Body of pancreas (tissue), 4 donors: ENCODE measurements around the gene SCPEP1. TPM values are rescaled to one million over a fixed set of nuclear protein-coding genes. Genes with fewer than 3 reads are reported as not detected.

Source experiments
- ATAC-seq: fragments of 150-250 bp; one replicate; pipeline ENCODE4 v1.9.1; 2016
- DNase-seq, 4 donors: peaks; one replicate each; pipeline ENCODE4 v3.0.0-alpha.2; 2019
- H3K27ac ChIP-seq, 4 donors: fragments of 200-600 bp; sonication (generic); 1 replicate in 3 of 4; 2 replicates in 1 of 4; pipeline versions ENCODE4 v1.5.1 to v1.6.1; 2016 to 2019; ENCODE audit warnings: mild to moderate bottlenecking in 1 of 4, mixed read lengths in 1 of 4, moderate library complexity in 1 of 4
- H3K27me3 ChIP-seq, 2 donors: fragments of 200-600 bp; sonication (generic); one replicate each; pipeline ENCODE4 v1.6.0; 2016; ENCODE audit warnings: mild to moderate bottlenecking in 1 of 2
- H3K36me3 ChIP-seq, 2 donors: fragments of 200-600 bp; sonication (generic); replicated peaks in 1 of 2; 2 replicates each; pipeline ENCODE4 v1.5.1; 2016; ENCODE audit warnings: low read depth in 2 of 2; ENCODE audit not compliant: insufficient read depth in 1 of 2
- H3K4me1 ChIP-seq: fragments of 200-600 bp; sonication (generic); one replicate; pipeline ENCODE4 v1.6.0; 2016
- H3K4me3 ChIP-seq, 2 donors: fragments of 200-600 bp; sonication (generic); 1 replicate in 1 of 2; 2 replicates in 1 of 2; pipeline ENCODE4 v1.5.1; 2016 to 2019
- H3K9me3 ChIP-seq, 3 donors: fragments of 200-600 bp; sonication (generic); 1 replicate in 2 of 3; 2 replicates in 1 of 3; pipeline ENCODE4 v1.5.1; 2016
- CTCF ChIP-seq, 7 experiments: fragments of 450-650 bp in 4 of 7; fragments of 200-600 bp in 3 of 7; sonication (generic) in 3 of 7; IDR thresholded peaks; one replicate each; pipeline ENCODE4 v1.5.1; 2016 to 2019; ENCODE audit warnings: antibody characterized with exemption in 7 of 7
- POLR2A ChIP-seq, 3 donors: fragments of 450-650 bp; IDR thresholded peaks; one replicate each; pipeline ENCODE4 v1.6.1; 2016; ENCODE audit warnings: antibody characterized with exemption in 3 of 3, mild to moderate bottlenecking in 2 of 3
- WGBS, 2 donors: methylation state at CpG; one replicate each; pipeline ENCODE4 v1.1.5; 2017; 5-methylcytosine and 5-hydroxymethylcytosine counted together
- intact Hi-C: fragments of 100-400 bp; cut with DNase I; formaldehyde crosslinking; loops from one replicate; pipeline ENCODE4 v1.15.1; 2023
- total RNA-seq, 2 donors: library from RNA; depleted of rRNA; stranded (reverse); fragments of >200 nt; gene quantifications; one replicate each; pipeline ENCODE4 v1.1.0, GENCODE V29; 2016

Gene SCPEP1
- total RNA-seq, 2 donors from 2014 or later = 27.0 to 57.7 TPM

GRCh38 chr17:56983366-56983765 lies 5.4 kb downstream of the SCPEP1 start:
- Histone ChIP-seq H3K4me3 (no peak overlapping the region), H3K9me3 (no peaks in the 10 kb centered on the region), H3K27me3 (no peaks in the 10 kb centered on the region), H3K27ac (no peak overlapping the region), H3K36me3 (no peaks in the 10 kb centered on the region), H3K4me1 (peaks cover 16% of the 10 kb centered on the region)
- WGBS, 2 donors = 61 to 71% methylated on average over 3 of the region's 3 CpGs
- no peak for ATAC-seq
- intact Hi-C loops = no loop called here
- TF ChIP-seq CTCF (IDR thresholded peaks at IDR 0.05) = no peak
- no peak for DNase-seq

GRCh38 chr17:56985371-56986162 lies 7.6 kb downstream of the SCPEP1 start:
- no peak for TF ChIP-seq POLR2A (IDR thresholded peaks at IDR 0.05)
- no peak for TF ChIP-seq CTCF (IDR thresholded peaks at IDR 0.05)
- H3K4me3 ChIP-seq = no peak overlapping the region
- WGBS, 2 donors = 83 to 90% methylated on average over 14 of the region's 14 CpGs
- no peak for DNase-seq
- H3K36me3 ChIP-seq = no peaks in the 10 kb centered on the region
- intact Hi-C loops = no loop called here
- peaks cover 8% of the 10 kb centered on the region for H3K4me1 ChIP-seq
- no peaks in the 10 kb centered on the region for H3K9me3 ChIP-seq
- no peak for ATAC-seq
- H3K27ac ChIP-seq = peak overlapping the region in 1 of 4 donors; percentile 10
- no peaks in the 10 kb centered on the region for H3K27me3 ChIP-seq

- Histone ChIP-seq H3K27ac (peak overlapping the region in 2 of 4 donors; percentile 20 to 43), H3K9me3 (no peaks in the 10 kb centered on the region), H3K4me1 (peaks cover 8% of the 10 kb centered on the region), H3K4me3 (no peak overlapping the region), H3K27me3 (no peaks in the 10 kb centered on the region), H3K36me3 (no peaks in the 10 kb centered on the region)
- DNase-seq (no peak), ATAC-seq (no peak)
- intact Hi-C loops = no loop called here
- WGBS, 2 donors = 82 to 87% methylated on average over 11 of the region's 11 CpGs
- no peak for TF ChIP-seq POLR2A (IDR thresholded peaks at IDR 0.05)
- no peak for TF ChIP-seq CTCF (IDR thresholded peaks at IDR 0.05)
Observed at GRCh38 chr17:56987283-56987834, 9.4 kb downstream of the SCPEP1 start.

- H3K4me1 ChIP-seq = peaks cover 8% of the 10 kb centered on the region
- no peak overlapping the region for H3K27ac ChIP-seq
- no peaks in the 10 kb centered on the region for H3K27me3 ChIP-seq
- 83 to 85% methylated on average over 4 of the region's 4 CpGs for WGBS, 2 donors
- ATAC-seq = no peak
- intact Hi-C loops = no loop called here
- no peak for TF ChIP-seq CTCF (IDR thresholded peaks at IDR 0.05)
- TF ChIP-seq POLR2A (IDR thresholded peaks at IDR 0.05) = no peak
- H3K36me3 ChIP-seq = no peaks in the 10 kb centered on the region
- no peaks in the 10 kb centered on the region for H3K9me3 ChIP-seq
- no peak overlapping the region for H3K4me3 ChIP-seq
- DNase-seq = no peak
Observed at GRCh38 chr17:56988901-56989572, 11.1 kb downstream of the SCPEP1 start.
